Measurements from ENCODE around the gene AGPAT1.

DNA sequence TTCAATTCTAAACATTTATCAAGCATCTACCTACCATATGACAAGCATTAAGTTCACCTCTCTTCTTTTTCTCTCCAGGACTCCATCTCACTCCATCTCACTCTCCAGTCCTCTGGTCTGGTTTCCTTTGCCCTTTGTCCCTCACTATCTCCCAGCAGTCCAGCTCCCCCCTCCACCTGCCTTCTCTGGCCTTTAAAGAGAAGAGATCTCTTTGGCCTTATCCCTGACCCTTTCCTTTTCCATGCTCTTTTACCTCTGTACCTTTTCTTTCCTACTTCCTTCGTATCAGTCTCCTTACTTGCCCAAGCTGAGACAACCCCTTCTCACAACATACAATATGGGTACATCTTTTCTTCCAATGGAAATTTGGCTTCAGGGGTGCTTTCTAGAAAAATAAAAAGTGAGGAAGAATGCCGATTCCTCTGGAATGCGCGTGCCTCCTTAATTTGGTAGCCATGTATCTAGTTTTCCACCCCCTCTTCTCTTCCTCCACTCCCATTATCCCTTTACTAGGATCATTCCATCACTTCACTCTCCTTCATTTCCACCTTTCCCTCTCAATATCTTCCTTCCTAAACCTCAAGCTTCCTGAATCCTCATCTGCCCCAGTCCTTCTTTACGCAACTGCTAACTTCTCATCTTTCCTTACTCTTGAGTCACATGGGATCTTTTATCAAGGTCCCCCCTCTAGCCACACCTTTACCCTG lies 745 bp upstream of the AGPAT1 start:
- TF ChIP-seq TAF1 (IDR thresholded peaks at IDR 0.05; ENCODE audit: borderline replicate concordance, low read depth, low read length) (no peak), FOXJ3 (CRISPR knock-in tag; IDR thresholded peaks at IDR 0.05) (no peak), RCOR1 (IDR thresholded peaks at IDR 0.05; ENCODE audit: low read length) (no peak), YY1 (IDR thresholded peaks at IDR 0.05; ENCODE audit: low read depth) (no peak)
- TF ChIP-seq, protein P1, sequence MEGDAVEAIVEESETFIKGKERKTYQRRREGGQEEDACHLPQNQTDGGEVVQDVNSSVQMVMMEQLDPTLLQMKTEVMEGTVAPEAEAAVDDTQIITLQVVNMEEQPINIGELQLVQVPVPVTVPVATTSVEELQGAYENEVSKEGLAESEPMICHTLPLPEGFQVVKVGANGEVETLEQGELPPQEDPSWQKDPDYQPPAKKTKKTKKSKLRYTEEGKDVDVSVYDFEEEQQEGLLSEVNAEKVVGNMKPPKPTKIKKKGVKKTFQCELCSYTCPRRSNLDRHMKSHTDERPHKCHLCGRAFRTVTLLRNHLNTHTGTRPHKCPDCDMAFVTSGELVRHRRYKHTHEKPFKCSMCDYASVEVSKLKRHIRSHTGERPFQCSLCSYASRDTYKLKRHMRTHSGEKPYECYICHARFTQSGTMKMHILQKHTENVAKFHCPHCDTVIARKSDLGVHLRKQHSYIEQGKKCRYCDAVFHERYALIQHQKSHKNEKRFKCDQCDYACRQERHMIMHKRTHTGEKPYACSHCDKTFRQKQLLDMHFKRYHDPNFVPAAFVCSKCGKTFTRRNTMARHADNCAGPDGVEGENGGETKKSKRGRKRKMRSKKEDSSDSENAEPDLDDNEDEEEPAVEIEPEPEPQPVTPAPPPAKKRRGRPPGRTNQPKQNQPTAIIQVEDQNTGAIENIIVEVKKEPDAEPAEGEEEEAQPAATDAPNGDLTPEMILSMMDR (IDR thresholded peaks at IDR 0.05) = no peak

All from SK-N-SH (cell line).